Medulla oblongata (tissue), 1 donor: ENCODE results near the gene BRIP1.
A peak's percentile ranks its signal among the peaks of the same experiment; 100 is the strongest.

ENCODE experiments used
- DNase-seq: peaks from one replicate; pipeline ENCODE4 v3.0.0-alpha.2; 2015; ENCODE audit errors: extremely low spot score

The BRIP1 gene

DNA sequence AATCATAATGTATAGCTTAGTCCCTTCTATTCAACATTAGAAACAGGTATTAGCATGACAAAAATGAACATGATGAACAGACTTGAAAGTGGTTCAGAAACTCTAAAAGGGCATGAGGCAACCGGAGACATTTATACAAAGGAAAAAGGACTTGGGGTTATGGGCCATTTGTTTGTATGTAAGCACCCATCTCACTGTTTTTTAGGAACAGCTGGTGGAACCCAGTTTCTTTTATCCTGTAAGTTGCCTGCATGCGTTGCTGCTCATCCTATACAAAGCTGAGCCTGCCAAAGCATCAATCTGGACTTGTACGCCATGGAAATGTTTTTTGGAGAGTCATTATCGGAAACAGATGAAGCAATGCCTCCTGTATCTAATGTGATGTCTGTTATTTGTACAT, 200.0 kb downstream of the BRIP1 start:
- no peak for DNase-seq

DNA sequence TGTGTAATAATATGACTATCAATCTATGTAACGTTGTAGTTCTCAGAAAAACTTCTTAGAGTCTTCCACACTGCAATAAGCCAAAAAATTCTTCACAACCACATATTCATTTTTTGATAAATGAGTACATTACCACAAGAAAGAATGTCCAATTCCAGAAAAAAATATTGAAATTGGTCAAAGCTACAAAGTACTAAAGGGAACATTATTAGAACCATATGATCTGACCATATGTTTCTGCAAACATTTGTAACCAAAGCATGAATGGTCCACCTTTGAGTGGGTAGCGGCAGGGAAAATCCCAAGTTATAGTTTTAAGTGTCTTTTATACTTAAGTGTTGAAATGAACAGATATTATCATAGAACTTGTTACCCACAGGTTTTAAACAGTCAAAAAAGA, 200.6 kb downstream of the BRIP1 start:
- no peak for DNase-seq

DNA sequence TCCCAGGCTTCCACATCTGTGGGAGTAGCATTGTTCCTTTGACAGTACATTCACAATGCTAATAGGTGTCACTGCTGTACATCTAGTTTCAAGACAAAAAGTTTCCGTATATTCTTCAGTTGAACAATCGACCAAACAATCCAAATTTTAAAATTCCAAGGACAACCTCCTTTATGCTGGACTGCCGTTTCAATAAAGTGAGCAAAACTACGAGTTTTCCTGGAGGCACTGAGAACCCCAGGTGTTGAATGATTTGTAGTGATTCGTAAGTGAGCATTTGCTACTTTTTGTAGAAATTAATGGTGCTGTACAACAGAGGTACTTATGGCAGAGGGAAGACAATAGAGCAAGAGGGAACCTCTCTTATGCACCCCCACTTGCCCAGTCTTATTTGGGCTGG, 201.1 kb downstream of the BRIP1 start:
- DNase-seq: no peak

DNA sequence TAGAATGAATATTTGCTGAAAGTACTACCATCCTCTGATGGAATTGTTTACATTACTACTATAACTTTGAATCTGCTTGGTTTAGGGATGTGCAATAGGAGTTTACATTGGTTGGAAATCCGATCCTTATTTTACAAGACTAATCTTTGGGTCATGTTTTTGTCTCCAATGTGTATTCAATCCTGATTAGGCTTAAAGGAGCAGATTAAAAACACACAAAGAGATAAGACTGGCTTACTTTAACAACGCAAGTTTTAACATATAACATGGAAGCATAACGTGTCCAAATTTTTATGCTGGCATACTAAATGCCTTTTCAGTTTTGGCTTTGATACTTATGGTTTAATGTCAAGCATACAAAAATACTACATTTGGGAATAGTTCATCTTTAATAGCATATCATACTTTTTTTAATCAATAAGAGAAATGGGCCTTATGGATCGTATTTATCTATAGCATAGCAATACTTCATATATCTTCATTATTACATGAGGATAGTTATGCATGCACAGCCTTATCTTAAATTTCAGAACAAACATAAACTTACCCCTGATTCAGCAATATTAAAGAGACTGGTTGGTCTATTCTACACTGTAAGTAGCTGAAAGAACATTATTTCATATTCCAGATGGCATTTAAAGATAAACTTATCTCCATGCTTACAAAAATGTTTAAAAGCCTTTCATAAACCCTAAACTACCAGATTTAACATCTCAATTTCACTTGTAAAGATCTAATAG, 202.4 kb downstream of the BRIP1 start:
- DNase-seq: no peak

DNA sequence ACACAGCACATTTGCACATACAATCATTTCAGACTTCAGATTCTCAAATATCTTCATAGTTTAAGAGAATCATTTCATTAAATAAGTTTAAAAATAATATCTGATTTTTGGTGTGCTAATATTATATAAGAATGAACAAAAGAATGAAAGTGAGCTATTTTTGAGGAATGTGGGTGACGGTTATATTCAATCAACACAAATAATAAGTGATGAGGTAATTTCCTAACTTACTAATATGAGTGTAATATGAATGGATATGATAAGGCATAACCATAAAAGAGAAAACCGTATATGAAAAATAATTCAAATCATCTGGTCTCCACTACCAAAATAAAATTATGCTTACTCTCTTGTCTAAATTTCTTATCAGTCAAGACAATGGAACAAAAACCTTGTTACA, 203.9 kb downstream of the BRIP1 start:
- no peak for DNase-seq

DNA sequence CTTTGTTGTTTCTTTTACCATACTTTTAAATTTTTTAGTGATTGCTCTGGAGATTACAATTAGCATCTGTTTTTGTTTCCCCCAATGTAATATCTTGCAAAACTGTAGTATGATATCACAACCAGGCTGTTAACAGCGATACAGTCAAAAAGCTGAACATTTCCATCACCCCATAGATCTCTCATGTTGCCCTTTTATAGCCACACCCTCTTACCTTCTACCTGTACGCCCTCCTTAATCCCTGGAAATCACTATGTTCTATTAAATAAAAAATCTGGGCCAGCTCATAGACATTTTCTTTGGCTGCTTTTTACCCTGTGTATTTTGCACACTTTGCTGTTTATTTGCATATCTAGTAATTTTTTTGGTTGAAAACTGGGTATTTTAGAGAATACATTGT, 205.1 kb downstream of the BRIP1 start:
- no peak for DNase-seq

DNA sequence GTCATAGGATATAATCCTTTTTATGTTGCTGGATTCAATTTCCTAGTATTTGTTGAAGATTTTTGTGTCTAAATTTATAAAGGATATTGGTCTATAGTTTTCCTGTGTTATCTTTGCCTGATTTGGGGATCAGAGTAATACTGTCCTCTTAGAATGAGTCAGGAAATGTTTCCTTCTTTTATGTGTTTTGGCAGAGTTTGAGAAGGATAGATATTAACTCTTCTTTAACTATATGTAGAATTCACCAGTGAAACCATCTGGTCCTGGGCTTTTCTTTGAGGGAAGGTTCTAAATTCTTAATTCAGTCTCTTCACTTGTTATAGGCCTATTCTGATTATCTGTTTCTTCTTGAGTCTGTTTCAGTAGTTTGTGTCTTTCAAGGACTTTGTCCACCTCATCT, 206.0 kb downstream of the BRIP1 start:
- DNase-seq: no peak

DNA sequence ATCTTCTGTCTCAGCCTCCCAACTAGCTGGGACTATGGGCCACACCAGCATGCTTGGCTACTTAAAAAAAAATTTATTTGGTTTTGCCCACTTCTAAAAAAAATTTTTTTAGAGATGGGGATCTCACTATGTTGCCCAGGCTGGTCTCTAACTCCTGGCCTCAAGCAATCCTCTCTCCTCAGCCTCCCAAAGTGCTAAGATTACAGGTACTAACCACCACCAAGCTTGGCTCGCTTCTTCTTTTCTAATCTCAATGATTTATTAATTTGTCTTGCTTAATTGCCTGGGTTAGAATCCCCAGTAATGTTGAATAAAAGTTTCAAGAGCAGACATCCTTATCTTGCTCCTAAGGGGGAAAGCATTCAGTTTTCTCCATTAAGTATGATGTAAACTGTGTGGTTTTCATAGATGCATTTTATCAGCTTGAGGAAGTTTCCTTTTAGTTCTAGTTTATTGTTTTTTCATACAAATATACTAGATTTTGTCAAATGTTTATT, 206.6 kb downstream of the BRIP1 start:
- no peak for DNase-seq

DNA sequence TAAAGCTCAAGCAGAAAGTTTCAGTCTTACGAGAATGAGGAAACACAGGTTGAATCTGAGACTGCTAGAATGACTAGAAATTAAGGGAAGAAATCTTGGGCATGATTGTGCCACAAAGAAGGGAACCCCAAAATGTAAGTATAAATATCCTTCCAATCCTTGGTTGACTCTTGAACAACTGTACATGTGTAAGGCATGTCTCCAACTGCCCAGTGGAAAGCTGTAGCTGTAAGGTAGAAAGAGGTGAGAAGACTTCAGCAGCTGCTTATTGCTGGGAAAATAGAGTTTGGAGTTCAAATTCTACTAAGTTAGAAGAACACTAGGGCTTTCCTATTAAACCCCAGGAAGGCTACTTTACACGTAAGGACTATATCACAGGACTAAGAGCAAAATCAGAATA, 212.6 kb downstream of the BRIP1 start:
- DNase-seq: no peak

DNA sequence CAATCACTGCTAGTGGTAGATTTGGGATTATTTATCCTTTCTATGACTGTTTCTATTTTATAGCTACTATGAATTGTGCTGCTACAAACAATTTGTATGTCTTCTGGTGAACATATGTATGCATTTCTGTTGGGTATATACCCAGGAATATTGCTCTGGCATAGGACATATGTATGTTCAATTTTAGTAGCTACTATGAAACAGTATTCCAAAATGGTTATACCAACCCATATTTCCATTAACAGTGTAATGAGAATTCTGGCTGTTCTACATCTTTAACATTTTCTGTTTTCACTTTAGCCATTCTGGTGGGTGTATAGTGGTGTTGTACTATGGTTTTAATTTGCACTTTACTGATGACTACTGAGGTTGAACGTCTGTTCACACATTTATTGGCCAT, 214.7 kb downstream of the BRIP1 start:
- no peak for DNase-seq

DNA sequence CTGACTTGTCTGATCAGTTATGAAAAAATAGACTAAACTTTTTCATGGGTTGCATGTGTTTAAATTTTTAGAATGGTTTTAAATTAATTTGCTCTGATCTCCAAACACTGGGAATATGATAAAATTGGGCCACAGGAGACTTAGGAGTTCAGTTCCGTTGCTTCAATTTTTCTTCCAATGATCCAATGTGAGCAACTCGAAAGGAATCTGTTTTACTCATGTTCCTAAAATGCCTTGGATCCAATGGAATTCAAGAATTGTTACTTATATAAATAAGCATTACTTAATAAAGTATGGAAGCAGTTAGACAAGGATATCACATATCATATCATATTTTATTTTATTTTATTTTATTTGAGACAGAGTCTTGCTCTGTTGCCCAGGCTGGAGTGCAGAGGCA, 216.3 kb downstream of the BRIP1 start:
- DNase-seq: no peak

DNA sequence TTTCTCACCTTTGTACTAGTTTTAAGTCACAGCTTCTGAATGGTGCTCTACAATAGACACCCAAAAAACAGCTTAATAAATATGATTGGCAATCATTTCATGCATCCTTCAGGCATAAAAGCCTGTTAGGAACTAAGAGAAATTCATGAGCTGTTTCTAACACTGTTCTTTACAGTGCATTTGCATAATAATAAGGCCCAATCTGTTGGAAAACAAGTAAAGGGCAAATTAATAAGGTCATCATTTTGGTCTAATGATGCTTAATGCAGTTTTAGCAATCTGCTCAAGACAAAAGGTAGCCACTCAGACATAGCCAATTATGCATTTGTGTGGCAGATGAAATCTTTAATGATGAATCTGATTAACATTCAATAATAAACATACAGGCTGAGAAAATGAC, 216.8 kb downstream of the BRIP1 start:
- DNase-seq: no peak

DNA sequence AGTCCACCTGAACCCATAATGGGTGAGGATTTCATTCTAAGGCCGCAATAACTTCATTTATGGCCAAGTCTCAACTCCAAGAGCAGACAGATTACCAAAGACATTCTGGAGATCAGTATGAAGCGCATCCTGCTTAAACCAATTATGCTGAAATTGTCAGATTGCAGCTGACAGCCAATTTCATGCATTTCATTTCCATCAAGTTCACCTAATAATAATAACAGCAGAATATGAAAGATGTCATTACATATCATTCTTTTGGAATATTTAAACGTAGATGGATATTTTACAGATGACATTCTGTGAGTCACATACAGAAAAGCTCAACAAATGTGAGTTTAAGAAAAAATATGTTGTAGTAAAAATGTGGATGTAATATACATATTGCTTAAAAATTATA, 217.4 kb downstream of the BRIP1 start:
- DNase-seq: no peak

DNA sequence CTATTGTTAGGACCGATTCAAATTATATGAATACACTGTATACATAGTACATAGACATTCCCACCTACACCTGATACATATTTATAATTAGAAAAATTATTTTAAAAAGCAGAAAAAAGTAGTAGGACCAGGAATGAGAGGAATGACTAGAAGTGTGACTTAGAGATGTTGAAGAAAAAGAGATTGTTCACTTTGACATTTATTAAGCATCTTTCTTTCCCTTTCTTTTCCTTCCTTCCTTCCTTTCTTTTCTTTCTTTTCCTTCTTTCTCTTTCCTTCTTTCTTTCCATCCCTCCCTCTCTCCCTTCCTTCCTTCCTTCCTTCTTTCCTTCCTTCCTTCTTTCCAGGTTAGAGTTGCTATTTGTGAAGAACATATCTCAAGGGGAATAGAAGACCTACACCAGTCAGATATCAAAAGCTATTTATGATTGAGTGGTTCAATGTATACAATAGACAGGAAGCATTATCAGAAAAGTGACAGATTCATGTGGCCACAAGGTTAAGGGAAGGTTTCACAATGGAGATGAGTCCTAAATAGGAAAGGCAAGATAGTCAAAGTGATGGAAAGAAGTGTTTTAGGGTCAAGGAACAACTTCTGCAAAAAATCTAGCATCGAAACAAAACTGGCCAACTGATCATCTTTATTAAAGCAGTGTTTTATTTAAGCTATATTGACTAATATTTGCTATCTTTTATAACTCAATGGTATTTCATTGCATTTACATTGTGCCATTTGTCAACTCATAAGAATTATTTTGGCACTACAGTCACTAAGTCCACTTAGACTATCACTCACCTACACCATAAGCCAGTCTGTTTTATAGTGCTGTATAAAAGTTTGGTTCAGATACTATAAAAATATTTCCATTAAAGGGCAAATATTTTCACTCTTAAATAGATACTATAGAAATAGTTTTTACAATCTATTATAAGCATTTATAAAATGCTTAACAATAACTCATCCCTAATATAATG, 218.2 kb downstream of the BRIP1 start:
- no peak for DNase-seq

DNA sequence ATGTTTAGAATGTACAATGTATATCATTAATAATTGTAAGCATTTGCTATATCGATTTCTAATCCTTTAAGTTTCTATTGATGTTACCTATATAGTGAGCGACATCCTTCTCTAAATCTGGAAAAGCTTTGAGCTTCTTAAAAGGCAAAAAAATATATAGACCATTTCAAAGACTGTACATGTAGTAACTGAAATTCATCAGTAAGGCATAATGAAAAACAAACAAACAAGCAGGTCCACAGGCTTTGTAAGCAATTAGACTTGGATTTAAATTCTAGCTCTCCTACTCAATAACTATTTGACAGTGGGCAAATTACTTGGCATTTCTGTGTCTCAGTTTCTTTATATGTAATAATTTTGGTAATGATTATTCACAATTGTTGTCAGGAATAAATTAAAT, 220.6 kb downstream of the BRIP1 start:
- DNase-seq: no peak

DNA sequence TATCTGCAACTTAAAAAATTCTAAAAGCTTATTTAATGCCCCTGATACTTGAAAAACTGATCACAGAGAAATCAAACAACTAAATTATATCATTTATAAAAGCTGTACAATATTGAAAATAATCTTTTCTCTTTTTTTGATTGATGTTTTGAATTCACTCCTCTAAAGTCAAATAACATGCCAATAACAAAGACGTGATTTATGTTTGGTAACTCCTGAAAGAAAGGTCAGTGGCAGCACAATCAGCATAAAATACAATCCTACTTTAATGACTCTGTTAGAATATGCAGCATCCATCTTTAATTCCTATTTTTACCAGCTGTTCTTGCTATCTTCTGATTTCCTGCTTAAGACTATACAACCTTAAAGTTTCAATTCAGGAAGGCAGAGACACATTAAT, 221.6 kb downstream of the BRIP1 start:
- no peak for DNase-seq

DNA sequence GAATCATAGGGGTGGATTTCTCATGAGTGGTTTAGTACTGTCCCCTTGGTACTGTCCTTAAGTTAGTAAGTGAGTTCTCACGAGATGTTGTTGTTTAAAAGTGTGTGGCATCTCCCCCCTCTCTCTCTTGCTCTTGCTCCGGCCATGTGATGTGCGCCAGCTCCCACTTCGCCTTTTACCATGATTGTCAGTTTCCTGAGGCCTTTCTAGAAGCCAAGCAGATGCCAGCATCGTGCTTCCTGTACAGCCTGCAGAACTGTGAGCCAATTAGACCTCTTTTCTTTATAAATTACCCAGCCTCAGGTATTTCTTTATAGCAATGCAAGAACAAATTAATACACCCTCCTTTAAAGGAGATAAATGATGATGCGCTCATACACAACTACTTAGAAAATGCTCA, 222.2 kb downstream of the BRIP1 start:
- no peak for DNase-seq

DNA sequence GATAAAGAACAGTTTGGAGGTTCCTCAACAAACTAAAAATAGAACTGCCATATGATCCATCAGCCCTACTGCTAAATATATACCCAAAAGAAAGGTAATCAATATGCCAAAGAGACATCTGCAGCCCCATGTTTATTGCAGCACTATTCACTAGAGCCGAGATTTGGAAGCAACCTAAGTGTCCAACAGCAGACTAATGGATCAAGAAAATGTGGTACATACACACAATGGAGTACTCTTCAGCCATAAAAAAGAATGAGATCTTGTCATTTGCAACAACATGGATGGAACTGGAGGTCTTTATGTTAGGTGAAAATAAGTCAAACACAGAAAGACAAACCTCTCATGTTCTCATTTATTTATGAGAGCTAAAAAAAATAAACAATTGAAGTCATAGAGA, 223.5 kb downstream of the BRIP1 start:
- no peak for DNase-seq

DNA sequence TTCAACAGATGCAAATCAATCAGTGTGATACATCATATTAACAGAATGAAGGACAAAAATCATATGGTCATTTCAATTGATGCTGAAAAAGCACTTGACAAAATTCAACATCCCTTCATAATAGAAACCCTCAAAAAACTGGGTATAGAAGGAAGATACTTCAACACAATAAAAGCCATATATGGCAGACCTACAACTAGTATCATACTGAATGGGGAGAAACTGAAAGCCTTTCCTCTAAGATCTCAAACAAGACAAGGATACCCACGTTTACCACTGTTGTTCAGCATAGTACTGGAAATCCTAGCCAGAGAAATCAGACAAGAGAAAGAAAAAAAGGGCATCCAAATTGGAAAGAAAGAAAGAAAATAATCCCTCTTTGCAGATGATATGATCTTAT, 225.2 kb downstream of the BRIP1 start:
- no peak for DNase-seq

DNA sequence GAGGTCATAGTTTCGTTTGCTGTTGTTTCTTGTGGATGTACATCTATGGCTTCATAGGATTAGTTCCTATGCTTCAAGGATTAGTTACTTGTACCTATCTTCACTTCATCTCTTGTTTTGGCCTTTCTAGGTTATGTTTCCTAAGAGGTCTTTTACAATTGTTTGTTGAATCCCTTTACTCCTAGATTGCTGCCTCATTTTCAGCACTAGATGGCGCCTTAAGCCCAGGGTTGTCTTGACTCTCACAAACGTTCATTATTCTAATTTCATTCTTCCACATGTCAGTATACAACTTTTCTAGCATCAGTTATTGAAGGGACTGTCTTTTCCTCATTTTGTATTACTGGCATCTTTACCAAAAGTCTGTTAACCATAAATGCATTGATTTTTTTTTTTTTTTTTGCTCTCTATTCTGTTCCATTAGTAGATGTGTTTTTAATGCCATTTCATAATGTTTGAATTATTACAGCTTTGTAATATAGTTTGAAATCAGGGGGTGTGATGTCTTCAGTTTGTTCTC, 227.4 kb downstream of the BRIP1 start:
- DNase-seq: peak; percentile 29

DNA sequence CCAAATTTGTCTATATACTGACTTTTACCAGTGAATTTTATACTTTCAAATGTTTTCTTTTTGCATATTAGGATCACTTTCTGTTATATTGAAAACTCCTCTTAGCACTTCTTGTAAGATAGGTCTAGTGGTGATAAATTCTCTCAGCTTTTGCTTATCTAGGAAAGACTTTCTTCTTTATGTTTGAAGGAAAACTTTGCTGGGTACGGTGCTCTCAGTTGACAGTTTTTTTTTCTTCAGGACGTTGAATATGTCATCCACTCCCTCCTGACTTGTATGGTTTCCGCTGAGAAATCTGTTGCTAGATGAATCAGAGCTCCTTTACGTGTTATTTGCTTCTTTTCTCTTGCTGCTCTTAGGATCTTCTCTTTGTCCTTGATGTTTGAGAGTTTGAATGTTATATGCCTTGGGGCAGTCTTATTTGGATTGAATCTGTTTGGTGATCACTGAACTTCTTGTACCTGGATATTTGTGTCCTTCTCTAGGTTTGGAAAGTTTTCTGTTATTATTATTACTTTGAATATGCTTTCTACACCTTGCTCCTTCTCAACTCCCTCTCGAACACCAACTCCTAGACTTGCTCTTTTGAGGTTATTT, 228.3 kb downstream of the BRIP1 start:
- DNase-seq: no peak

DNA sequence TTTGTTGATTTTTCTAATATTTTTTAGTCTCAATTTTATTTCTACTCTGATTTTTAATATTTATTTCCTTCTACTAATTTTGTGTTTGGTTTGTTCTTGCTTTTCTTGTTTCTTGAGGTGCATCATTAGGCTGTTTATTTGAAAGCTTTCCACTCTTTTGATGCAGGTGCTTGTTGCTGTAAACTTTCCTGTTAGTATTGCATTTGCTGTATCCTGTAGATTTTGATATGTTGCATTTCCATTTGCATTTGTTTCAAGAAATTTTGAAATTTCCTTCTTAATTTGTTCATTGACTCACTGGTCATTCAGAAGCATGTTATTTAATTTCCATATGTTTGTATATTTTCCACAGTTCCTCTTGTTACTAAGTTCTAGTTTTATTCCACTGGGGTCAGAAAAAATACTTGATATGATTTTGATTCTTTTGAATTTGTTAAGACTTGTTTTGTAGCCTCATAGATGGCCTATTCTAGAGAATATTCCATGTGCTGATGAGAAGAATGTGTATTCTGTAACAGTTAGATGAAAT, 229.3 kb downstream of the BRIP1 start:
- DNase-seq: no peak
